Bronchial epithelial cell (primary cell): ENCODE results near the gene ASCC1. TPM values are rescaled to one million over a fixed set of nuclear protein-coding genes. Genes with fewer than 3 reads are reported as not detected.

ENCODE experiments used
- DNase-seq: peaks from one replicate; pipeline ENCODE4 v3.0.0-alpha.2; 2010; ENCODE audit warnings: low read depth
- FAIRE-seq: peaks from 2 replicates; lab custom pipeline; 2011; peaks lifted over from hg19 to GRCh38; lab: Jason Lieb, UNC
- H3K27me3 ChIP-seq: 2 replicates; pipeline ENCODE4 v1.5.1; 2011; ENCODE audit warnings: low read length; ENCODE audit not compliant: control insufficient read depth, insufficient read depth
- H3K36me3 ChIP-seq: 2 replicates; pipeline ENCODE4 v1.5.1; 2011; ENCODE audit warnings: low read length; ENCODE audit not compliant: control insufficient read depth, insufficient read depth
- H3K4me3 ChIP-seq: 2 replicates; pipeline ENCODE4 v1.5.1; 2011; ENCODE audit warnings: mild to moderate bottlenecking, low read depth, low read length, control low read depth
- CTCF ChIP-seq: IDR thresholded peaks from 2 replicates; pipeline ENCODE4 v1.5.1; 2011; ENCODE audit warnings: mild to moderate bottlenecking, moderate library complexity, low read length, control low read depth, inconsistent platforms; ENCODE audit not compliant: insufficient read depth, severe bottlenecking
- total RNA-seq: library from RNA; depleted of rRNA; stranded (reverse); fragments of >200 nt; gene quantifications from 2 replicates; pipeline ENCODE4 v1.2.1, GENCODE V29; 2014

Gene ASCC1
- total RNA-seq, 1 donor from 2014 or later, result 22.4 TPM

GRCh38 chr10:72072639-72073038, 143.4 kb downstream of the ASCC1 start:
- no peak overlapping the region for H3K4me3 ChIP-seq
- DNase-seq (no peak), FAIRE-seq (no peak)
- no peak for TF ChIP-seq CTCF
- no peaks in the 10 kb centered on the region for H3K36me3 ChIP-seq
- peaks cover 10% of the 10 kb centered on the region for H3K27me3 ChIP-seq

GRCh38 chr10:72072046-72072445, 144.0 kb downstream of the ASCC1 start:
- Histone ChIP-seq H3K27me3 (peaks cover 11% of the 10 kb centered on the region), H3K36me3 (no peaks in the 10 kb centered on the region), H3K4me3 (no peak overlapping the region)
- TF ChIP-seq CTCF, result no peak
- DNase-seq (no peak), FAIRE-seq (no peak)

- DNase-seq (no peak), FAIRE-seq (no peak)
- no peaks in the 10 kb centered on the region for H3K36me3 ChIP-seq
- peaks cover 9% of the 10 kb centered on the region for H3K27me3 ChIP-seq
- H3K4me3 ChIP-seq, result no peak overlapping the region
- no peak for TF ChIP-seq CTCF
Measured at GRCh38 chr10:72069751-72070526, 146.1 kb downstream of the ASCC1 start.

GRCh38 chr10:72068901-72069446, 147.1 kb downstream of the ASCC1 start:
- no peak for FAIRE-seq
- Histone ChIP-seq H3K4me3 (no peak overlapping the region), H3K36me3 (no peaks in the 10 kb centered on the region), H3K27me3 (peaks cover 6% of the 10 kb centered on the region)
- DNase-seq, result no peak
- TF ChIP-seq CTCF, result no peak

GRCh38 chr10:72068126-72068765, 147.8 kb downstream of the ASCC1 start:
- H3K36me3 ChIP-seq, result no peaks in the 10 kb centered on the region
- no peak for FAIRE-seq
- no peak for DNase-seq
- H3K4me3 ChIP-seq, result no peak overlapping the region
- peaks cover 6% of the 10 kb centered on the region for H3K27me3 ChIP-seq
- no peak for TF ChIP-seq CTCF
